ENCODE measurements around the gene MAP3K13.

GRCh38 chr3:185313693-185314246 is 49.2 kb upstream of the MAP3K13 start:
- TF ChIP-seq EZH2 (IDR thresholded peaks at IDR 0.05) (no peak), POLR2AphosphoS5 (IDR thresholded peaks at IDR 0.05; ENCODE audit: borderline replicate concordance, low read depth, low read length) (no peak)
